ENCODE measurements around the gene DEFB118.

DNA sequence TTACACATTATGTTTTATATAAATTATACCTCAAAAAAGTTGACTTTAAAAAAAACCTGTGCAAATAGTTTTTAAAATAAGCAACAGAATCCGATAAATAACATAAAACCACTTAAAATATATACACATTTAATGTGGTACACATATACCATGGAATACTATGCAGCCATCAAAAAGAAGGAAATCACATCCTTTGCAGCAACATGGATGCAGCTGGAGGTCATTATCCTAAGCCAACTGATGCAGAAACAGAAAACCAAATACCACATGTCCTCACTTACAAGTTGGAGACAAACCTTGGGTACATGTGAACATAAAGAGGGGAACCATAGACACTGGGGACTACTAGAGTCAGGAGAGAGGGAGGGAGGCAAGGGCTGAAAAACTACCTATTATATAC, 41.6 kb downstream of the DEFB118 start:
- TF ChIP-seq, protein P1, sequence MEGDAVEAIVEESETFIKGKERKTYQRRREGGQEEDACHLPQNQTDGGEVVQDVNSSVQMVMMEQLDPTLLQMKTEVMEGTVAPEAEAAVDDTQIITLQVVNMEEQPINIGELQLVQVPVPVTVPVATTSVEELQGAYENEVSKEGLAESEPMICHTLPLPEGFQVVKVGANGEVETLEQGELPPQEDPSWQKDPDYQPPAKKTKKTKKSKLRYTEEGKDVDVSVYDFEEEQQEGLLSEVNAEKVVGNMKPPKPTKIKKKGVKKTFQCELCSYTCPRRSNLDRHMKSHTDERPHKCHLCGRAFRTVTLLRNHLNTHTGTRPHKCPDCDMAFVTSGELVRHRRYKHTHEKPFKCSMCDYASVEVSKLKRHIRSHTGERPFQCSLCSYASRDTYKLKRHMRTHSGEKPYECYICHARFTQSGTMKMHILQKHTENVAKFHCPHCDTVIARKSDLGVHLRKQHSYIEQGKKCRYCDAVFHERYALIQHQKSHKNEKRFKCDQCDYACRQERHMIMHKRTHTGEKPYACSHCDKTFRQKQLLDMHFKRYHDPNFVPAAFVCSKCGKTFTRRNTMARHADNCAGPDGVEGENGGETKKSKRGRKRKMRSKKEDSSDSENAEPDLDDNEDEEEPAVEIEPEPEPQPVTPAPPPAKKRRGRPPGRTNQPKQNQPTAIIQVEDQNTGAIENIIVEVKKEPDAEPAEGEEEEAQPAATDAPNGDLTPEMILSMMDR (IDR thresholded peaks at IDR 0.05; ENCODE audit: low read length), result no peak
- TF ChIP-seq EZH2 (IDR thresholded peaks at IDR 0.05; ENCODE audit: borderline replicate concordance, low read length), result no peak
